Inflammatory macrophage treated with lipopolysaccharide for 1 hour (primary cell): ENCODE measurements around the gene ADA.
"Not testable (repeated sequence)": the region's sequence is repeated elsewhere in the genome, so short reads cannot be mapped to it uniquely, and the experiment has no call there.

Source experiments
- DNase-seq, 2 donors: peaks; one replicate each; pipeline ENCODE4 v3.0.0-alpha.2; 2020 to 2022

The ADA gene

GRCh38 chr20:44678242-44678641, 26.7 kb upstream of the ADA start:
- no peak for DNase-seq

DNA sequence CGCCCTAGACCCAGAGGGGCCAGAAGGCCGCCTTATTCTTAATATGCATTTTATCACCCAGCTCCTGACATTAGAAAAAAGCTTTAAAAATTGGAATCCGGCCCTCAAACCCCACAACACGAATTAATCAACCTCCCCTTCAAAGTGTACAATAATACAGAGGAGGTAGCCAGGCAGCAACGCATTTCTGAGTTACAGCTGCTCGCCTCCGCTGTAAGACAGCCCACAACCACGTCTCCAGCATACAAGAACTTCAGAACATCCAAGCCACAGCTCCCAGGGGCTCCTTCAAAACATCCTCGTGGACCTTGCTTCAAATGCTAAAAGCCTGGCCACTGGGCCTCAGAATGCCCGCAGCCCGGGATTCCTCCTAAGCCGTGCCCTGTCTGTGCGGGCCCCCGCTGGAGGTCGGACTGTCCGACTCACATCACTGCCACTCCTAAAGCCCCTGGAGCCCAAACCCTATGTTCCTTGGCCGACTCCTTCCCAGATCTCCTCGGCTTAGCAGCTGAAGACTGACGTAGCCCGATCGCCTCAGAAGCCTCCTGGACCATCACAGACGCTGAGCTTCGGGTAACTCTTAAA, 20.9 kb upstream of the ADA start:
- DNase-seq: not testable (repeated sequence)

DNA sequence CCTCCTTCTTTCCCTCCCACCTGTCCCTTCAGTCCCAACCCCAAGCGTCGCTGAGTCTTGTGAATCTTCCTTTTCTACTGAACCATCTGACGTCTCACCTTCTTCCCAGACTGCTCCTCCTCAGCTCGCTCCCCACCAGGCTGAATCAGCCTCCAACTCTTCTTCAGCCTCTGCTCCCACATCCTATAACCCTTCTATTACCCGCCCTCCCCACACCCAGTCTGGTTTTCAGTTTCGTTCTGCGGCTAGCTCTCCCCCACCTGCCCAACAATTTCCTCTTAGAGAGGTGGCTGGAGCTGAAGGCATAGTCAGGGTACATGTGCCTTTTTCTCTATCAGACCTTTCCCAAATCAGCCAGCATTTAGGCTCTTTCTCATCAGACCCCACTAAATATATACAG, 20.0 kb upstream of the ADA start:
- DNase-seq: not testable (repeated sequence)

GRCh38 chr20:44670851-44671250, 19.4 kb upstream of the ADA start:
- DNase-seq: not testable (repeated sequence)

DNA sequence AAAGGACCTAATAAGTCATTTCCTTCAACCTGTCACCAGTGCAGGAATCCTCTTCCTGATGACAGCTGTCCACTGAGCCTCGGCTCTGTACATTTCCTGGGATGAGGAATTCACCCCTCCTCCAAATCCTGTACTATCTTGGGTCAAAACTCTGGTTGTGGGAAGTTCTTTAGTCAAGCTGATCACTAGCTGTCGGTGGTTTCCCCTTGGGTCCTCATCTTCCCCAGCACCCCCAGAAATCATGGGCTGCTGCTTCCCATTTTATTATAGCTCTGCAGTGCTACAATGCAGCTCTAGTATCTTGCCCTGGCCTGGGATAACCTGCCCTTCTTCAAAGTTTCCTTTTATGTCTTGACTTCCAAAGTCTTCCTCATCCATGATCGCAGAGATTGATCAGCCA, 14.6 kb upstream of the ADA start:
- DNase-seq: peak; percentile 55 to 70

- peak; percentile 88 to 95 for DNase-seq
Measured at GRCh38 chr20:44664131-44664530, 12.6 kb upstream of the ADA start.

DNA sequence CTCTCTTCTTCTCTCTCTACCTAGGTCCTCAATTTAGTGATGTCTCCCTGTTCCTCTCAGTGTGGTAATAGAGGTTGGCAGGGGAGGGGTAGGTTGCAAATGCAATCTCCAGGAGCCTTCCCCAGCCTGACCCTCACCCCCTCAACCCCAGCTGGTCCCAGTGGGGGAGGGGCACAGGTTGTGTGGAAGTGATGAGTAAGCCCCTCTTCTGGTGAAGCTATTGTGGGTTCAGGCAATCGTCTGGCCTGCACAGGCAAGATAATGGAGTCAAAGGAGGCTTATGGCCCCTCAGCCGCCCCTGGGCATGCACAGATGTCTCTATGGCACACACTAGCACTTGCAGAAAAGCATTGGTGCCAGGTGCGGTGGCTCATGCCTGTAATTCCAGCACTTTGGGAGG, 10.8 kb upstream of the ADA start:
- DNase-seq: no peak

- peak; percentile 86 to 98 for DNase-seq
Measured at GRCh38 chr20:44660581-44660980, 9.1 kb upstream of the ADA start.

- DNase-seq: no peak
Measured at GRCh38 chr20:44659931-44660330, 8.4 kb upstream of the ADA start.

GRCh38 chr20:44658810-44659209, 7.3 kb upstream of the ADA start:
- DNase-seq: no peak

DNA sequence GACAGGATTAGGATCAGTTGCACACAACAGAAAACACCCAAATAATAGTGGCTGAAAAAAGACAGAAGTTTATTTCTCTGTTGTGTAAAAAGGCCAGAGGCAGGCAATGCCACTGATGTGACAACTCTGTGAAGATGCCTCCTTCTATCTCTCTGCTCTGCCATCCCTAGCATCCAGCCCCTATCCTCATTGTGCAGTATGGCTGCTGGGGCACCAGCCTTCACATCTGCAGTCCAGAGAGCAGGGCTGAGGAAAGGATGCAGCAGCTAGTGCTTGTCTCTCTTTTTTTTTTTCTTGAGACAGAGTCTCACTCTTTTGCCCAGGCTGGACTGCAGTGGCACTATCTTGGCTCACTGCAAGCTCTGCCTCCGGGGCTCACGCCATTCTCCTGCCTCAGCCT, 6.4 kb upstream of the ADA start:
- DNase-seq: no peak

DNA sequence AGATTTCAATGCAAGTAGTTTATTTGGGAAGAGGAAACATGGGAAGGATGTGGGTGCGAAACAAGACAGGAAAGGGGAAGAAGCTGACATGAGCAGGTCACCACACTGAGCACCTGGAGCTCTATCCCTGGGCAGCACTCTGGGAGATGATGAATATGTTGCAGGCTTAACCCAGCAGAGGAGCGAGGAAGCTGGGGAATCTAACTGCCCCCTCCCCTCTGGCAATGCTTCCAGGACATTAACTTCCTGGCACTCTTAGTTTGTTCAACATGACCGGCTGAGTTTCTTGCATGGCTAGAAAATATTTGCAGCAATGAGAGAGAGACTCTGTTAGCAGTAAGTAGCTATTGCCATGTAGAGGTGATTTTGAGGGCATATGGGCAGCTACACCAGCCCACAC, 4.9 kb upstream of the ADA start:
- no peak for DNase-seq

DNA sequence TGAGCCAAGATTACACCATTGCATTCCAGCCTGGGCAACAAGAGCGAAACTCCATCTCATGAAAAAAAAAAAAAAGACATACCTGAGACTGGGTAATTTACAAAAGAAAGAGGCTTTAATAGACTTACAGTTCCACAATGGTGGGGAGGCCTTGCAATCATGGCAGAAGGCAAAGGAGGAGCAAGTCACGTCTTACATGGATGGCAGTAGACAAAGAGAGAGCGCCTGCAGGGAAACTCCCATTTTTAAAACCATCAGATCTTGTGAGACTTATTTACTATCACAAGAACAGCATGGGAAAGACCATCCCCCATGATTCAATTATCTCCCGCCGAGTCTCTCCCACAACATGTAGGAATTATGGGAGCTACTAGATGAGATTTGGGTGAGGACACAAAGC, 2.7 kb upstream of the ADA start:
- not testable (repeated sequence) for DNase-seq

DNA sequence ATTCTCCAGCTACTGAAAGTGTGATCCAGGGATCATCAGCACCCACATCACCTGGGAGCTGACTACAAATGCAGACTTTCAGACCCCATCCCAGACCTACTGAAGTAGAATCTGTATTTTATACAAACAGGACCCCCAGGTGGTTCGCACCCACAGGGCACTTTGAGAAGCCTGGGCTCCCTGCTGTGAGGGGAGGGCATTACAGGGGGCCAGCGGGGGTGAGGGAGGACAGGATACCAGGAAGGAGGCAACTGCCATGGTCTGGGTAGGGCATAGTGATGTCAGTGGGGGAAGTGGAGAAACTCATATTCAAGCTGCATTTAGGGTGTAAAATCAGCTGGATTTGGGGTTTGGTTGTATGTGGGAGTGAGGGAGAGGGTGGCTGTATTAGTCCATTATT, 2.0 kb upstream of the ADA start:
- DNase-seq: no peak

DNA sequence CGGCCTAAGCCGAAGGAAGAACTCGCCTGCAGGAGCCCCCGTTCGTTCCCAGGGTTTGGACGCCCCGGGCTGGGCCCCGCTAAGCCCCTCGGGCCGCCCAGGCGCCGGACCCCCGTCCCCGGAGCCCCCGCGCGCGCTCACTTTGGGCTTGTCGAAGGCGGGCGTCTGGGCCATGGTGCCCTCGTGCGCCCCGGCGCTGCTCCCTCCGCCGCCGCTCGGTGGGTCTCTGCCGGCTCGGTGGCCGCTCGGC, 140 bp downstream of the ADA start:
- no peak for DNase-seq

GRCh38 chr20:44650771-44651433, 597 bp downstream of the ADA start:
- DNase-seq: no peak

- DNase-seq: no peak
Measured at GRCh38 chr20:44649976-44650375, 1.5 kb downstream of the ADA start.

- peak; percentile 38 to 54 for DNase-seq
Measured at GRCh38 chr20:44649126-44649525, 2.4 kb downstream of the ADA start.

GRCh38 chr20:44648579-44648978, 2.9 kb downstream of the ADA start:
- no peak for DNase-seq

GRCh38 chr20:44648068-44648467, 3.4 kb downstream of the ADA start:
- no peak for DNase-seq

DNA sequence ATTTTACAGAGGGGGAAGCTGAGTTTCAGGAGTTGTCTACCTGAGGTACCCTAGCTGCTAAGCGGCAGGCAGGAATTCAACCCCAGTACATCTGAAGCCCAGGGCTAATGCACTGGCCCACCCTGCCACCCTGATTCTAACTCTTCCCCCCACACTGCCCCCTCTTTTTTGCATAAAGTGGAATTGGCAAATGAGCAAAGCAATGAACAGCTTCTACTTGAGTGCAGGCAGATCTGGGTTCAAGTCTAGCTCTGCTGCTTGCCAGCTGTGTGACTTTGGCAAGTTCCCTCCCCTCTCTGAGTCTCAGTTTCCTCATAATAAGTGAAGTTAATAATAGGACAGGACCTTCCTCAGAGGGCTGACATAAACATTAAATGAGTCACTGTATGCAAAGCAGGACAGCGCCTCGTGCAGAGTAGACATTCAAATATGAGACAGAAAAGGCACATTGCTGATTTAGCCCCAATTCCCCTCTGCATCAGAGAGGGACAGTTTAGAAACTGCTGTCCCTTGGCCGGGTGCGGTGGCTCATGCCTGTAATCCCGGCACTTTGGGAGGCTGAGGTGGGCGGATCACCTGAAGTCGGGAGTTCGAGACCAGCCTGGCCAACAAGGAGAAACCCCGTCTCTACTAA, 4.7 kb downstream of the ADA start:
- peak; percentile 87 to 95 for DNase-seq

DNA sequence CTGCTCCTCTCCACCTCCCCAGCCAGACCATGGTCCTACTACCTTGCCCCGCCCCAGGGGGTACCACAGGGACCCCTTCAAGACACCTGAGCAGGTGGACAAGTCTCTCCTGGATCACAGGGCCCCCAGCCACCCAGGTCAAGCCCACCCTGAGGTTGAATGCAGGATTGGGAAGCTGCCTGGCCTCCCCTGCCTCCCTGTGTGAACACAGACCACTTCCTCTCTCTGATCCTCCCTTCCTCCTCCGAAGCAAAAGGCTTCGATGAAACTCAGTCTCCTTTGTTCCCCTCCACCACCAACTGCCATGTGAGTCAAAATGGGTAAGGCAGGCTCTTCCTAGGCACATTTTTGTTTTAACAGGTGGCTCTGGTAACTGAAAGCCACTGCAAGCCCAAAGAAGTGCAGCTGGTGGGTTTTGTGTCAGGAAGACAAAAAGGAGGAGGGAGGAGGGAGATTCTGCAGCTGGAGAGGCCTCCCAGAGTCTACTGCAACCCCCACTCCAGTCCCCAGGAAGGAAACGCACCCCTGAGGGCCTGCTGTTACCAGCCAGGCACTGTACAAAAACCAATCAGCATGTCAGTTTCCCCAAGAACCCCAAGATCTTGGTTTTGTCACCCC, 5.4 kb downstream of the ADA start:
- peak; percentile 59 to 65 for DNase-seq

GRCh38 chr20:44644667-44645131, 6.8 kb downstream of the ADA start:
- no peak for DNase-seq

DNA sequence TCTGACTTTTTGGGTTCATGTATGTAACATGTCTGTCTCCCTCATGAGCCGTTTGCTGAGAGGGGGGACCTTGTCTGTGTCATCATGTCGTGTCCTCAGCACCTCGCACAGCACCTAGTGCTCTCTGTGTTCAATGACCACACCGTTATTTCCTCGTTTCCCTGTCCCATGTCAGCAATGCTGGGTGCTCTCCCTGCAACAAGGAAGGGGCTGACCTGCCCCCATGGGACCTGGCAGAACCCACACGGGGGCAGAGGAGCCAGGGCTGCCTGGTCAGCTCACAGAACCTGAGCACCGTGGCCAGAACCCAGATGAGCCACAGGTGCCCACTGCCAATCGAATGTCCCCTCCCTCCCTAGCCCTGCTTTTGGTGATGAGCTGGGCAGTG, 7.3 kb downstream of the ADA start:
- no peak for DNase-seq
